Hepatocyte (in vitro differentiated cells): ENCODE data around the gene LHFPL2.

Source experiments
- CTCF ChIP-seq: fragments of 200-600 bp; sonication (generic); IDR thresholded peaks from 2 replicates; pipeline ENCODE4 v1.5.1; 2016; ENCODE audit warnings: antibody characterized with exemption, mild to moderate bottlenecking; ENCODE audit not compliant: poor library complexity
- EZH2 ChIP-seq: fragments of 200-600 bp; sonication (generic); IDR thresholded peaks from 2 replicates; pipeline ENCODE4 v1.6.1; 2016; ENCODE audit warnings: antibody characterized with exemption, mild to moderate bottlenecking, borderline replicate concordance
- EZH2phosphoT487 ChIP-seq: fragments of 200-600 bp; sonication (generic); IDR thresholded peaks from one replicate; pipeline ENCODE4 v1.6.1; 2018; ENCODE audit warnings: antibody characterized with exemption, mild to moderate bottlenecking, low read depth, moderate library complexity; ENCODE audit not compliant: unreplicated experiment, severe bottlenecking

DNA sequence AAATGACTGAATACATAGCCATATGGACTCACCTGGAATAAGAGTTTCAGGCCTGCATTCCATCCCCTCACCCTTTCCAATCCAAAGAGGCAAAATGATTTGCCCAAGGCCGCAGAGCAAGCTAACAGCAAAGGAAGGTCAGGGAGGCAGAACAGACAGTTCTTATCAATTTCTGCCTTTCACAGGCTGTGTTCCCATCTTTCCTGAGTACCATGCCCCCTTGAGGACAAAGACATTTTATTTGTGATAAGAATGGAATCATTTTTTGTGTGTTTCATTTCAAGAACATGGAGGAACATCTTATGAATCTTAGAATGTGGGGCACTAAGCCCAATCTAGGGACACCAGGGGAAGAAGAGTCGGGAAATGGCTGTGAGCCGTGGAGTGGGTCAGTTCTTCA is 13.9 kb downstream of the LHFPL2 start:
- TF ChIP-seq CTCF, result peak; percentile 17
- TF ChIP-seq EZH2, result no peak
- no peak for TF ChIP-seq EZH2phosphoT487
